ENCODE measurements around the gene AKAP9. TPM values are rescaled to one million over a fixed set of nuclear protein-coding genes. Genes with fewer than 3 reads are reported as not detected.
A peak's percentile ranks its signal among the peaks of the same experiment; 100 is the strongest.
"Not testable (repeated sequence)": the region's sequence is repeated elsewhere in the genome, so short reads cannot be mapped to it uniquely, and the experiment has no call there.

AKAP9 gene
- 10 to 100 TPM; 49.7 to 82.6 (median 55.8) TPM for total RNA-seq

- peaks cover 0 to 52% (median 14%) of the 10 kb centered on the region in 3 donors for H3K4me1 ChIP-seq
Measured at GRCh38 chr7:91940572-91941341, at the start of gene AKAP9. Gene AKAP9 (plus strand): TSS chr7:91940862. CDS start chr7:91941100, 238 bp downstream.

DNA sequence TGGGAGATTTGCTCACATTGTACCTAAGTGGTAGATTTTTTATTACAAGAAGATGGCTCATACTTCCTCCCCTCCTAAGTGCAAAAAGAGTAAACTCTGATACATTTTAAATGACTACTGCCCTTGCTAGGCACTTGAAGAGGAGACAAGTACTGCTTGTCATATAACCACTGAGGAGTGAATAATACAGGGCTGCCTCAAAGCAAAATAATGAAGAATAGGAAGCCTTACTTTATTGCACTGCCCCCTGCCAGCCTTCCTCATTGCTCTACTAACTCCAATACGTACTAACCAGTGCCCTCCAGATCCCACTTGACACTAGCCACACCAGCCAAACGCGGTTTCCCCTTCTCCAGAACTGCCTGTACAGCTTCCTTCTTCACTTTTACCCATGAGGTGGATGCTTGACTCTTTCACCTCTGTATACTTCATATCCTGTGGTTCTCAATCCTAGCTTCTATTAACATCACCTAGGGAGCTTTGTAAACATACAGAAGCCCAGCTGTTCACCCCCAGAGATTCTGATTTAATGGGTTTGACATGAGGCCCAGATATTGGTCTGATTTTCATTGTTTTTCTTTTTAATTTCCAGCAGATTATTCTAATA, 48.5 kb upstream of the AKAP9 start:
- no peak for TF ChIP-seq POLR2A (IDR thresholded peaks at IDR 0.05)
- TF ChIP-seq, protein P1, sequence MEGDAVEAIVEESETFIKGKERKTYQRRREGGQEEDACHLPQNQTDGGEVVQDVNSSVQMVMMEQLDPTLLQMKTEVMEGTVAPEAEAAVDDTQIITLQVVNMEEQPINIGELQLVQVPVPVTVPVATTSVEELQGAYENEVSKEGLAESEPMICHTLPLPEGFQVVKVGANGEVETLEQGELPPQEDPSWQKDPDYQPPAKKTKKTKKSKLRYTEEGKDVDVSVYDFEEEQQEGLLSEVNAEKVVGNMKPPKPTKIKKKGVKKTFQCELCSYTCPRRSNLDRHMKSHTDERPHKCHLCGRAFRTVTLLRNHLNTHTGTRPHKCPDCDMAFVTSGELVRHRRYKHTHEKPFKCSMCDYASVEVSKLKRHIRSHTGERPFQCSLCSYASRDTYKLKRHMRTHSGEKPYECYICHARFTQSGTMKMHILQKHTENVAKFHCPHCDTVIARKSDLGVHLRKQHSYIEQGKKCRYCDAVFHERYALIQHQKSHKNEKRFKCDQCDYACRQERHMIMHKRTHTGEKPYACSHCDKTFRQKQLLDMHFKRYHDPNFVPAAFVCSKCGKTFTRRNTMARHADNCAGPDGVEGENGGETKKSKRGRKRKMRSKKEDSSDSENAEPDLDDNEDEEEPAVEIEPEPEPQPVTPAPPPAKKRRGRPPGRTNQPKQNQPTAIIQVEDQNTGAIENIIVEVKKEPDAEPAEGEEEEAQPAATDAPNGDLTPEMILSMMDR (IDR thresholded peaks at IDR 0.05) = no peak
- DNase-seq = no peak
- Histone ChIP-seq H3K36me3 (no peaks in the 10 kb centered on the region), H3K27ac (no peak overlapping the region), H3K27me3 (no peaks in the 10 kb centered on the region), H3K9me3 (peaks cover 0 to 10% (median 0%) of the 10 kb centered on the region in 3 donors), H3K4me1 (peaks cover 0 to 5% (median 3%) of the 10 kb centered on the region in 3 donors), H3K4me3 (no peak overlapping the region)
- intact Hi-C loops (cut with DNase I) = no loop called here
- WGBS, 2 donors = 65 to 69% methylated on average over 3 of the region's 3 CpGs

More at GRCh38 chr7:91940572-91941341, at the start of gene AKAP9:
- Histone ChIP-seq H3K36me3 (no peaks in the 10 kb centered on the region), H3K4me3 (peak within 1 kb of the TSS; percentile 64 to 98 (median 85)), H3K9me3 (no peaks in the 10 kb centered on the region), H3K27ac (peak within 1 kb of the TSS; percentile 89 to 99 (median 98)), H3K27me3 (no peaks in the 10 kb centered on the region)
- WGBS, 2 donors = 0 to 1% methylated on average over 4 to 24 of the region's 59 CpGs
- DNase-seq = peak; percentile 61
- intact Hi-C loops (cut with DNase I) = no loop called here
- TF ChIP-seq, protein P1 (IDR thresholded peaks at IDR 0.05) = no peak
- peak in 3 of 4 donors; percentile 38 to 86 (median 70) for TF ChIP-seq POLR2A (IDR thresholded peaks at IDR 0.05)

DNA sequence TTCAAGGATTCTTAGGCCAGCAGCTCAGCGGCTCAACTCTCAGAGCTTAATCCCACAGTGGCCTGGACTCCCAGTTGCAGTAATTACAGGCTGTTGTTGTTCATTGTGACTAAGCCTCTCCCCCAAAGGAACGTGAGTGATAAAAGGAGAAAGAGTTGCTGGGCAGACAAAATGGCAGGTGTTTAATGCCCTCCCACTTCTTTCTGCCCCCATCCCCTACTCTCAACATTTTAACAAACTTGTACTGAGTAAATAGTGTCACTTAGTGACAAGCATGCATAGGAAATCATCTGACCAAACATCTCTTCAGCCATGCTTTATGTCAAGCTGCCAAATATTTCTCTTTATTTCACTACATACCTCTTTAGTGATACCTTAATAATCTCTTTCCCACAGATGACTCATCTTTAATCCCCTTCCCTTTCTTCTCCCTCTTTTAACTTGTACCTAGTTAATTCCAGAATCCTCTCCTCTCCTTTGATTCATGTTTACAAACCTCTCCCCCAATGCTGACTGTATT, 47.8 kb upstream of the AKAP9 start:
- intact Hi-C loops (cut with DNase I) = no loop called here
- no peak overlapping the region for H3K4me3 ChIP-seq
- H3K36me3 ChIP-seq = no peaks in the 10 kb centered on the region
- H3K27me3 ChIP-seq = no peaks in the 10 kb centered on the region
- no peak overlapping the region for H3K27ac ChIP-seq
- H3K4me1 ChIP-seq = peaks cover 0 to 5% (median 3%) of the 10 kb centered on the region in 3 donors
- WGBS, 2 donors = 7 to 23% methylated on average over 2 of the region's 2 CpGs
- H3K9me3 ChIP-seq = peaks cover 0 to 4% (median 0%) of the 10 kb centered on the region in 3 donors
- DNase-seq = no peak
- no peak for TF ChIP-seq POLR2A (IDR thresholded peaks at IDR 0.05)
- TF ChIP-seq, protein P1 (IDR thresholded peaks at IDR 0.05) = no peak

- DNase-seq = not testable (repeated sequence)
Measured at GRCh38 chr7:91893699-91894098, 47.0 kb upstream of the AKAP9 start.

DNA sequence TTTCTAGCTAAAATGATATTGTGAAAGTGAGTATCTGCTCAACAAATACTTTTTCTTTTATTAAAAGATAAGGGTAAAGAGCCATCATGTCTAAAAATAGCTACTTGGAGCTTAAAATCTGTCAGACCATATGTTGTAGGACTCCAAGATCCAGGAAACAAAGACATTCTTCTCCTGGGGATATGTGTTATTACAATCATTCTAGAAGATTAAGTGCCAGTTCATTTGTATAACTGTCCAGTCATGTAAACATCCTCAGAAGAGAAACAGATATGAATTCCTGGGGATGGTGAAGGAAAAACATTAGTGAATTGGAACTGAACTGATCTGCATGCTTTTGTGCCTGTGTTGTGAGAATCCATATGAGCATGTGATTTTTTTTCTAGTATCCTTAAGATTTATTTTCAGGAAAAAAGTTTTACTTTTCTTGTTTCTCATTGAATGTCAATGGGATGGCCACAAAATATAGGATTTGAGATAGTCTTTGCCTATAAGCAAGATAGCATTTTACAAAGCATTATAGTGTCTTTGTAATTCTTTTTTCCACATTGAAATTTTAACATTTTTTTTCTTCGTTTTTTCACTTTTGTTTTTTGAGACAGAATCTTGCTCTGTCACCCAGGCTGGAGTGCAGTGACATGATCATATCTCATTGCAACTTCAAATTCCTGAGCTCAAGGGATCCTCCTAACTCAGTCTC, 45.7 kb upstream of the AKAP9 start:
- no peaks in the 10 kb centered on the region for H3K27me3 ChIP-seq
- no peaks in the 10 kb centered on the region for H3K9me3 ChIP-seq
- TF ChIP-seq, protein P1 (IDR thresholded peaks at IDR 0.05) = no peak
- no peak for TF ChIP-seq POLR2A (IDR thresholded peaks at IDR 0.05)
- peaks cover 0 to 14% (median 3%) of the 10 kb centered on the region in 3 donors for H3K4me1 ChIP-seq
- WGBS, 2 donors = 46 to 63% methylated on average over 1 of the region's 1 CpG
- H3K27ac ChIP-seq = no peak overlapping the region
- H3K4me3 ChIP-seq = no peak overlapping the region
- intact Hi-C loops (cut with DNase I) = no loop called here
- DNase-seq = no peak
- no peaks in the 10 kb centered on the region for H3K36me3 ChIP-seq

More at GRCh38 chr7:91893699-91894098, 47.0 kb upstream of the AKAP9 start:
- H3K9me3 ChIP-seq; intact Hi-C loops (cut with DNase I); H3K4me3 ChIP-seq; H3K36me3 ChIP-seq; H3K27me3 ChIP-seq; H3K27ac ChIP-seq: not testable (repeated sequence)
- peaks cover 0 to 13% (median 3%) of the 10 kb centered on the region in 3 donors for H3K4me1 ChIP-seq
- WGBS, 2 donors = 88 to 91% methylated on average over 5 of the region's 5 CpGs

All from esophagus squamous epithelium (tissue), 5 donors.